H9 (cell line): Measurements from ENCODE around the gene EXOC2. TPM values are rescaled to one million over a fixed set of nuclear protein-coding genes. Genes with fewer than 3 reads are reported as not detected.

Experiments used
- DNase-seq: peaks from one replicate; pipeline ENCODE4 v3.0.0-alpha.2; 2017
- H2AFZ ChIP-seq: one replicate; pipeline ENCODE4 v1.6.1; 2013; ENCODE audit warnings: mild to moderate bottlenecking, low read length, control low read depth, moderate library complexity
- H2AK5ac ChIP-seq: 2 replicates; pipeline ENCODE4 v1.6.1; 2013; ENCODE audit warnings: low read length, control low read depth, mixed read lengths; ENCODE audit not compliant: insufficient read length
- H2BK120ac ChIP-seq: one replicate; pipeline ENCODE4 v1.6.1; 2013; ENCODE audit warnings: low read depth, mild to moderate bottlenecking, low read length, control low read depth, inconsistent platforms; ENCODE audit not compliant: poor library complexity, severe bottlenecking
- H2BK12ac ChIP-seq: 2 replicates; pipeline ENCODE4 v1.6.1; 2013; ENCODE audit warnings: low read length, control low read depth, mixed read lengths, low read depth; ENCODE audit not compliant: insufficient read length
- H2BK15ac ChIP-seq: 2 replicates; pipeline ENCODE4 v1.6.1; 2013; ENCODE audit warnings: low read depth, low read length, control low read depth
- H2BK20ac ChIP-seq: one replicate; pipeline ENCODE4 v1.6.1; 2013; ENCODE audit warnings: low read depth, mild to moderate bottlenecking, low read length, control low read depth, inconsistent platforms; ENCODE audit not compliant: poor library complexity, severe bottlenecking
- H2BK5ac ChIP-seq: 2 replicates; pipeline ENCODE4 v1.6.1; 2013; ENCODE audit warnings: low read length, control low read depth, mixed read lengths; ENCODE audit not compliant: insufficient read length
- H3K14ac ChIP-seq: 2 replicates; pipeline ENCODE4 v1.6.1; 2013; ENCODE audit warnings: low read length, control low read depth; ENCODE audit not compliant: insufficient read depth
- H3K18ac ChIP-seq: 2 replicates; pipeline ENCODE4 v1.6.1; 2013; ENCODE audit warnings: low read depth, mild to moderate bottlenecking, mixed read lengths, low read length, control low read depth; ENCODE audit not compliant: insufficient read length
- H3K23ac ChIP-seq: 2 replicates; pipeline ENCODE4 v1.6.1; 2013; ENCODE audit warnings: low read length, control low read depth, mixed read lengths, low read depth; ENCODE audit not compliant: insufficient read length
- H3K23me2 ChIP-seq: 2 replicates; pipeline ENCODE4 v1.6.1; 2013; ENCODE audit warnings: low read depth, mild to moderate bottlenecking, mixed read lengths, low read length, control low read depth; ENCODE audit not compliant: insufficient read length, poor library complexity, severe bottlenecking
- H3K27ac ChIP-seq: 2 replicates; pipeline ENCODE4 v1.5.1; 2013; ENCODE audit warnings: low read length, control low read depth, mixed read lengths, low read depth; ENCODE audit not compliant: insufficient read length
- H3K27me3 ChIP-seq: 2 replicates; pipeline ENCODE4 v1.6.1; 2013; ENCODE audit warnings: low read length, control low read depth, inconsistent platforms; ENCODE audit not compliant: insufficient read depth
- H3K4ac ChIP-seq: 2 replicates; pipeline ENCODE4 v1.6.1; 2013; ENCODE audit warnings: low read depth, mild to moderate bottlenecking, control low read depth, inconsistent platforms, low read length, moderate library complexity
- H3K4me1 ChIP-seq: 2 replicates; pipeline ENCODE4 v1.6.1; 2013; ENCODE audit warnings: low read length, control low read depth, inconsistent platforms; ENCODE audit not compliant: insufficient read depth
- H3K4me2 ChIP-seq: 2 replicates; pipeline ENCODE4 v1.6.1; 2013; ENCODE audit warnings: low read length, control low read depth, mixed read lengths; ENCODE audit not compliant: insufficient read length, insufficient read depth
- H3K56ac ChIP-seq: 2 replicates; pipeline ENCODE4 v1.6.1; 2013; ENCODE audit warnings: low read depth, mild to moderate bottlenecking, mixed read lengths, low read length, control low read depth; ENCODE audit not compliant: insufficient read length
- H3K79me1 ChIP-seq: 2 replicates; pipeline ENCODE4 v1.6.1; 2013; ENCODE audit warnings: low read depth, mild to moderate bottlenecking, moderate library complexity, low read length, control low read depth, inconsistent platforms; ENCODE audit not compliant: insufficient read depth, poor library complexity, severe bottlenecking
- H3K79me2 ChIP-seq: 2 replicates; pipeline ENCODE4 v1.6.1; 2013; ENCODE audit warnings: low read length, control low read depth, inconsistent platforms; ENCODE audit not compliant: insufficient read depth
- H3K9ac ChIP-seq: 2 replicates; pipeline ENCODE4 v1.6.1; 2013; ENCODE audit warnings: low read length, control low read depth, mixed read lengths; ENCODE audit not compliant: insufficient read length; ENCODE audit errors: extremely low read depth
- H3K9me3 ChIP-seq: one replicate; pipeline ENCODE4 v1.6.1; 2013; ENCODE audit warnings: low read depth, low read length, inconsistent platforms; ENCODE audit not compliant: control insufficient read depth
- H3T11ph ChIP-seq: one replicate; pipeline ENCODE4 v1.6.1; 2013; ENCODE audit warnings: mild to moderate bottlenecking, low read length, control low read depth, inconsistent platforms
- H4K20me1 ChIP-seq: one replicate; pipeline ENCODE4 v1.6.1; 2013; ENCODE audit not compliant: control insufficient read depth, insufficient read length, insufficient read depth
- H4K5ac ChIP-seq: 2 replicates; pipeline ENCODE4 v1.6.1; 2013; ENCODE audit warnings: low read depth, mild to moderate bottlenecking, mixed read lengths, low read length, control low read depth; ENCODE audit not compliant: insufficient read length
- H4K8ac ChIP-seq: replicated peaks from 2 replicates; pipeline ENCODE4 v1.6.1; 2013; ENCODE audit warnings: low read length, control low read depth, mixed read lengths, low read depth; ENCODE audit not compliant: insufficient read length
- H4K91ac ChIP-seq: 2 replicates; pipeline ENCODE4 v1.6.1; 2013; ENCODE audit warnings: low read depth, mild to moderate bottlenecking, moderate library complexity, mixed read lengths, low read length, control low read depth; ENCODE audit not compliant: insufficient read length
- H3K27ac Mint-ChIP-seq, 3 experiments: 2 replicates in 2 of 3; 3 replicates in 1 of 3; pipeline ENCODE4 v1.8.0; 2020 to 2021; ENCODE audit warnings: mixed read lengths in 3 of 3, mild to moderate bottlenecking in 1 of 3, moderate library complexity in 1 of 3
- H3K27me3 Mint-ChIP-seq: 2 replicates; pipeline ENCODE4 v1.8.0; 2021; ENCODE audit warnings: low read depth, mild to moderate bottlenecking, moderate library complexity, mixed read lengths
- H3K36me3 Mint-ChIP-seq, 3 experiments: 2 replicates in 2 of 3; 3 replicates in 1 of 3; pipeline ENCODE4 v1.8.0; 2020 to 2021; ENCODE audit warnings: low read depth in 3 of 3, mixed read lengths in 3 of 3; ENCODE audit not compliant: insufficient read depth in 1 of 3
- H3K4me1 Mint-ChIP-seq, 2 experiments: 2 replicates each; pipeline ENCODE4 v1.8.0; 2020; ENCODE audit warnings: mixed read lengths in 2 of 2
- H3K4me3 Mint-ChIP-seq, 2 experiments: 2 replicates in 1 of 2; 3 replicates in 1 of 2; pipeline ENCODE4 v1.8.0; 2020 to 2021; ENCODE audit warnings: mild to moderate bottlenecking in 2 of 2, mixed read lengths in 2 of 2, moderate library complexity in 1 of 2
- H3K9me3 Mint-ChIP-seq, 2 experiments: 2 replicates in 1 of 2; 3 replicates in 1 of 2; pipeline ENCODE4 v1.8.0; 2020; ENCODE audit warnings: mild to moderate bottlenecking in 2 of 2, mixed read lengths in 2 of 2, moderate library complexity in 1 of 2
- WGBS: extraction: QIAGEN DNeasy Blood & Tissue Kit; methylation state at CpG from one replicate; pipeline ENCODE4 v1.1.7; 2013; ENCODE audit warnings: missing lambda C conversion rate, low lambda C conversion rate, mixed read lengths; ENCODE audit not compliant: insufficient read length; ENCODE audit errors: extremely low coverage; 5-methylcytosine and 5-hydroxymethylcytosine counted together
- total RNA-seq: library from RNA; stranded (reverse); gene quantifications from 2 replicates; pipeline ENCODE4 v1.2.1, GENCODE V29; 2021
- TF ChIP-seq, protein P1 (sequence below): fragments of 200-600 bp; sonication (generic); conservative IDR thresholded peaks from 3 replicates; pipeline ENCODE4 v1.8.0; 2021; ENCODE audit warnings: antibody characterized with exemption, mild to moderate bottlenecking

The EXOC2 gene
- total RNA-seq, 1 experiment from 2014 or later = 29.9 TPM

DNA sequence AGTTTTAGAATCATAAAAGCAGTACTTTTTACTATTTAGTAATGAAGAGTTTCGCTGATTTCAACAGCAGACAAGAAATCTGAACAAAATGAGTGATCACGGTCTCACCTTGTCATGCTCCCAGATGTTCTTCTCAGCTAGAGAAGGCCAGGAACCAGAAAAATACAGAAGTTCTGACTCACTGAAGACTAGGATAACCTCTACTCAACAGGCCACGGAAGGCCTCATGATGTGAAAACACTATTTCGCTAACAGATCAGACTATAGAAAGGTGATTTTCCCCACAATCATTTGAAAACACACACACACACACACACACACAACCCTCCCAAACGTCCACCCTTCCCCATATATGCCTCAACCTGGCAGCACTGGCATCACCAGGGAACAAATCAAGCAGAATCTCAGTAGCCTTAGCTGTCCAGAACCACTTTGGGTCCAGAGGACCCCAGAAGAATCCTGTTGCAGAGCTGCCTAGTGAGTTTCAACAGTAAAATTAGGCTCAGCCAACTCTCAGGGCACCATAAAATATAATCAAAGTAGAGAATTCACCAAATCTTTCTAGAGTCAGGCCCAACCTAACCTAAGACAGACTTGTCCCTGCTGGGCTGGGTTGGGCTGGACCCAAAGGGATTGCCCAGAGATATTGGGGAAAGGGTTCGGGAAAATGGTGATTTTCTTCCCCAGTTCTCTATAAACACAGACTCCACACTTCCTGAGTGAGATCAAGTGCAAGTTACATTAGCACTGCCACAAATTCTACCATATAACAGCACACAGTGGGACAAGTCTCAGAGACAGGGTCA, 7.9 kb downstream of the EXOC2 start:
- H3K36me3 Mint-ChIP-seq = peaks cover 0 to 10% (median 0%) of the 10 kb centered on the region in 3 experiments; a peak in 3 of 7 replicates
- WGBS = no CpG with 5 or more reads among the region's 6 CpGs
- H3K27ac Mint-ChIP-seq = peak overlapping the region; percentile 55 to 96 (median 88)

More for the DNA sequence above, 7.9 kb downstream of the EXOC2 start:
- peaks cover 48 to 61% of the 10 kb centered on the region in 2 experiments for H3K4me1 Mint-ChIP-seq
- Histone ChIP-seq H3K23ac (no peak overlapping the region), H2BK5ac (no peak overlapping the region), H3K79me1 (no peaks in the 10 kb centered on the region), H2BK120ac (no peak overlapping the region), H2BK15ac (no peak overlapping the region), H4K5ac (no peak overlapping the region), H3K27ac (no peak overlapping the region), H2AK5ac (no peak overlapping the region), H3K14ac (no peak overlapping the region), H3T11ph (no peak overlapping the region), H3K18ac (no peak overlapping the region), H4K20me1 (no peaks in the 10 kb centered on the region), H3K56ac (no peak overlapping the region), H4K91ac (no peak overlapping the region), H3K4me1 (peaks cover 21% of the 10 kb centered on the region; the same call in 1 of the 2 replicates), H4K8ac (no peak overlapping the region), H2AFZ (no peak overlapping the region), H3K9ac (no peak overlapping the region), H3K27me3 (no peaks in the 10 kb centered on the region), H3K23me2 (peaks cover 8% of the 10 kb centered on the region), H2BK12ac (no peak overlapping the region), H2BK20ac (no peak overlapping the region), H3K79me2 (peaks cover 18% of the 10 kb centered on the region; the same call in 1 of the 2 replicates), H3K9me3 (no peaks in the 10 kb centered on the region), H3K4ac (no peak overlapping the region), H3K4me2 (no peak overlapping the region)
- no peaks in the 10 kb centered on the region for H3K9me3 Mint-ChIP-seq
- peak overlapping the region in 1 of 2 experiments; percentile 45; a peak in 1 of 5 replicates for H3K4me3 Mint-ChIP-seq
- H3K27me3 Mint-ChIP-seq = no peaks in the 10 kb centered on the region
- TF ChIP-seq, protein P1, sequence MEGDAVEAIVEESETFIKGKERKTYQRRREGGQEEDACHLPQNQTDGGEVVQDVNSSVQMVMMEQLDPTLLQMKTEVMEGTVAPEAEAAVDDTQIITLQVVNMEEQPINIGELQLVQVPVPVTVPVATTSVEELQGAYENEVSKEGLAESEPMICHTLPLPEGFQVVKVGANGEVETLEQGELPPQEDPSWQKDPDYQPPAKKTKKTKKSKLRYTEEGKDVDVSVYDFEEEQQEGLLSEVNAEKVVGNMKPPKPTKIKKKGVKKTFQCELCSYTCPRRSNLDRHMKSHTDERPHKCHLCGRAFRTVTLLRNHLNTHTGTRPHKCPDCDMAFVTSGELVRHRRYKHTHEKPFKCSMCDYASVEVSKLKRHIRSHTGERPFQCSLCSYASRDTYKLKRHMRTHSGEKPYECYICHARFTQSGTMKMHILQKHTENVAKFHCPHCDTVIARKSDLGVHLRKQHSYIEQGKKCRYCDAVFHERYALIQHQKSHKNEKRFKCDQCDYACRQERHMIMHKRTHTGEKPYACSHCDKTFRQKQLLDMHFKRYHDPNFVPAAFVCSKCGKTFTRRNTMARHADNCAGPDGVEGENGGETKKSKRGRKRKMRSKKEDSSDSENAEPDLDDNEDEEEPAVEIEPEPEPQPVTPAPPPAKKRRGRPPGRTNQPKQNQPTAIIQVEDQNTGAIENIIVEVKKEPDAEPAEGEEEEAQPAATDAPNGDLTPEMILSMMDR = no peak
- DNase-seq = no peak
